Measurements from ENCODE around the gene NEXMIF.
"Not testable (repeated sequence)": the region's sequence is repeated elsewhere in the genome, so short reads cannot be mapped to it uniquely, and the experiment has no call there.

Gene NEXMIF

GRCh38 chrX:74788545-74789086 lies 136.6 kb downstream of the NEXMIF start:
- no peak for DNase-seq

GRCh38 chrX:74784629-74785028 lies 140.6 kb downstream of the NEXMIF start:
- no peak for DNase-seq

GRCh38 chrX:74781507-74782034 lies 143.7 kb downstream of the NEXMIF start:
- DNase-seq = no peak

DNA sequence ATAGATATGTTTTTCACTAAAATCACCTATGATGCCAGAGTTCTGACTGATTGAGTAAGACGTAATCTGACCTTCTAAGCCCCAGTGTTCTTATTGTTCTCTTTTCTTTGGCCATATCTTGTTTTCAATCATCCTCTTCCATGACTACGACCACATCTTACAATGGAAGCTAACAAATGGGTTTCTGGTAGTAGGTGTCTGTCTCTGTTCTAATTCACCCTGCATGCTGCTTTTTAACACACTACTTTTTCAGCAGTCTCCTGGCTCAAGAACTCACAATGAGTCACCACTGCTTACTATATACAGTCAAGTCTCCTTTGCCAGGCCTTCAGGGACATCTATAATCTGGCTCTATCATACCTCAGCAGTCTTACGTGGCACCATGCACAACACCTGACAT lies 146.1 kb downstream of the NEXMIF start:
- no peak for DNase-seq

DNA sequence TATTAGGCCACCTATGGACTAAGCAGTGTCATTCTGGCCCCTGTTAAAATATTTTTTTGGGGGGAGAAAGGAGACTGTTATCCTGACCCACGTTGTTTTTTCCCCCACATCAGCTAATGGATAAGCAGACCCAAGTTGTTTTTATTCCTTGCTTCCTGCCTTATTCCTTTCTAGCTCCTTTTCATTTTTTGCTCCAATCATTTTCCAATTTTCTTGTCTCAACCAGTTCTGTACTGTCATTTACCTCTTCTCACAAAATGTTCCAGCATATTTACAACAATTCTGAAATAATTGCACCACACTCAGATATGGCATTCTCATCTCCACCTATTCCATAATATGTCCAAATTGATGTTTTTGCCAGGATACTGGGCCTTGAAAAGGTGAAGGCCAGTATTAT lies 150.3 kb downstream of the NEXMIF start:
- no peak for DNase-seq

GRCh38 chrX:74736450-74736849 lies 188.8 kb downstream of the NEXMIF start:
- no peak for DNase-seq

GRCh38 chrX:74705269-74705668 lies 220.0 kb downstream of the NEXMIF start:
- no peak for DNase-seq

DNA sequence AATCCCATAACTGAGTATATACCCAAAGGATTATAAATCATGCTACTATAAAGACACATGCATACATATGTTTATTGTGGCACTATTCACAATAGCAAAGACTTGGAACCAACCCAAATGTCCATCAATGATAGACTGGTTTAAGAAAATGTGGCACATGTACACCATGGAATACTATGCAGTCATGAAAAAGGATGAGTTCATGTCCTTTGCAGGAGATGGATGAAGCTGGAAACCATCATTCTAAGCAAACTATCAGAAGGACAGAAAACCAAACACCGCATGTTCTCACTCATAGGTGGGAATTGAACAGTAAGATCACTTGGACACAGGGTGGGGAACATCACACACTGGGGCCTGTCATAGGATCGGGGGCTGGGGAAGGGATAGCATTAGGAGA lies 223.9 kb downstream of the NEXMIF start:
- DNase-seq = not testable (repeated sequence)

DNA sequence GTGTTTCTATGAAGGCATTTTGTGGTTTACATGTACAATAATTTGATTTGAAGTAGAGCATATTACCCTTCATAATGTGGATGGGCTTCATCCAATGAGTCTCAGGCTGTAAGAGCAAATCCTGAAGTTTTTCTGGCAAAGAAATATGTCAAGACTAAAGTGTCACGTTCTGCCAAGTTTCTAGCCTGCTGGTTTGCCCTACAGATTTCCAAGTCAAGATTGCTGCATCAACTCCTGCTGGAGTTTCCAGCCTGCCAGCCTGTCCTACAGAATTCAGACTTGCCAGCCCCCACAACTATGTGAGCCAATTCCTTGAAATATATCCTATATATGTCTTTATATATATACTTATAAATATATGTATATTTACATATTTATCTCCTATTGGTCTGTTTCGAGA lies 240.8 kb downstream of the NEXMIF start:
- DNase-seq = no peak

Data from activated CD4-positive, alpha-beta T cell treated with anti-CD3 and anti-CD28 coated beads for 4 hours (primary cell).